GM19240 (cell line): ENCODE data around the gene CHKA.

Source experiments
- DNase-seq: peaks from one replicate; pipeline ENCODE4 v3.0.0; 2011; ENCODE audit warnings: low spot score; ENCODE audit not compliant: insufficient read length

CHKA gene

GRCh38 chr11:68074584-68075352 lies 46.4 kb downstream of the CHKA start:
- DNase-seq = no peak

DNA sequence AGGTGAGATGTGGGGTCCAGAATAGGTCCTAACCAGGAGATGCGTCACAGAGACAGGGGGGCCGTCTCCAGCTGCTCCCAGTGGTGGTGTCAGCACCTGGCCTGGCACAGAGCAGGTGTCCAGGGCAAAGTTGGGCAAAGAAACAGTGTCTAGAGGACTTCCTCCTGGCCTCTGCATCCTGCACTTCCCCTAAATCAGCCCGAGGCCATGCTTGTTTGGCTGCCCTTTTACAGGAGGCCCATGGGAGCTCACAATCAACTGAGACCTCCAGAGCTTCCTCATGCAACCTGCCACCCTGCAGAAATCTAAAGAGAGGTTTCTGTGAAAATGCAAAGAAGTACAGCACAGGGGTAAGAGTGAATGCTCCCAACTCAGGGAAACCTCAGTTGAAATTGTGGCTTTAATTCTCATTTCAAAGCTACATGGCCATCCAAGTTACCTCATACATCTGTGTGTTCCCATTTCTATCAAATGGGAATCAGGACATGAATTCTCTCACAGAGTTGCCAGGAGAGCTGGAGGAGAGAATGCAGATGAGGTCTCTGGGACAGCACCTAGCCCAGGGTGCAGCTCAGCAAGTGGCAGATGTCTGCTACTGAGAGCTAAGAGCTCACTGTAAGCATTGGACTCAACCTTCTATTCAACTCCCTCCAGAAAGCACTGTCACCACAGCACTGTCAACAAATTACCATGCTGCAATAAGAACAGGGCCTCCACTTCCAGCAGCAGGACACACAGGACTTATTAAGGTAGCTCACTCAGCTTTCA lies 49.7 kb downstream of the CHKA start:
- no peak for DNase-seq

GRCh38 chr11:68067991-68068390 lies 53.2 kb downstream of the CHKA start:
- no peak for DNase-seq

GRCh38 chr11:68066742-68067141 lies 54.4 kb downstream of the CHKA start:
- no peak for DNase-seq

DNA sequence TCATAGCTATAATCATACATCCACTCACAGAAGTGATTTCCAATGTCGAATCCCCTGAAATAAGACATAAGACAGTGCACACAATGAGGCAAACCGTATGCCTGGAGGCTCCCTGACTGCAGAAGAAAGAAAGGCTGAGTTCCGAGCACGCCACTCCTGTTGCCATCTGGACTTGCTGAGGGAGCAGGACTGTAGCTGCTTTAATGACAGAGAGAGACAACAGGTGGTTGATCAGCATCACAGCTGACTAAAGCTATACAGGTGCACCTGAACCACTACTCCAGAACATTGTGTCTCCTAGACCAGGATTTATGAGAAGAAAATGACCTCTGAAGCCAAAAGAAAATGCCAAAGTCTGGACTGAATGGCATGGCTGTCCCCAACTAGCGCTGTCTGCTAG lies 55.3 kb downstream of the CHKA start:
- DNase-seq = no peak

- DNase-seq = no peak
Measured at GRCh38 chr11:68064926-68065325, 56.3 kb downstream of the CHKA start.

- DNase-seq = no peak
Measured at GRCh38 chr11:68061508-68061907, 59.7 kb downstream of the CHKA start.

DNA sequence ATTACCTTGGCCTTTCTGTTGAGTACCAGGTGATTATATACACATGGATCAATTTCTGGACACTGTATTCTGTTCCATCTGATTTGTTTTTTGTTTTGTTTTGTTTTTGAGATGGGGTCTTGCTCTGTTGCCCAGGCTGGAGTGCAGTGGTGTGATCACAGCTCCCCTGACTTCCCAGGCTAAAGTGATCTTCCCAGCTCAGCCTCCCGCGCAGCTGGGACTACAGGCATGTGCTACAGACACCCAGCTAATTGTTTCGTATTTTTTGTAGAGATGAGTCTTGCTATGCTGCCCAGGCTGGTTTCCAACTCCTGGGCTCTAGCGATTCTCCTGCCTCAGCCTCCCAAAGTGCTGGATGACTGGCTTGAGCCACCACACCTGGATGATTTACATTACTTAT lies 63.4 kb downstream of the CHKA start:
- no peak for DNase-seq

DNA sequence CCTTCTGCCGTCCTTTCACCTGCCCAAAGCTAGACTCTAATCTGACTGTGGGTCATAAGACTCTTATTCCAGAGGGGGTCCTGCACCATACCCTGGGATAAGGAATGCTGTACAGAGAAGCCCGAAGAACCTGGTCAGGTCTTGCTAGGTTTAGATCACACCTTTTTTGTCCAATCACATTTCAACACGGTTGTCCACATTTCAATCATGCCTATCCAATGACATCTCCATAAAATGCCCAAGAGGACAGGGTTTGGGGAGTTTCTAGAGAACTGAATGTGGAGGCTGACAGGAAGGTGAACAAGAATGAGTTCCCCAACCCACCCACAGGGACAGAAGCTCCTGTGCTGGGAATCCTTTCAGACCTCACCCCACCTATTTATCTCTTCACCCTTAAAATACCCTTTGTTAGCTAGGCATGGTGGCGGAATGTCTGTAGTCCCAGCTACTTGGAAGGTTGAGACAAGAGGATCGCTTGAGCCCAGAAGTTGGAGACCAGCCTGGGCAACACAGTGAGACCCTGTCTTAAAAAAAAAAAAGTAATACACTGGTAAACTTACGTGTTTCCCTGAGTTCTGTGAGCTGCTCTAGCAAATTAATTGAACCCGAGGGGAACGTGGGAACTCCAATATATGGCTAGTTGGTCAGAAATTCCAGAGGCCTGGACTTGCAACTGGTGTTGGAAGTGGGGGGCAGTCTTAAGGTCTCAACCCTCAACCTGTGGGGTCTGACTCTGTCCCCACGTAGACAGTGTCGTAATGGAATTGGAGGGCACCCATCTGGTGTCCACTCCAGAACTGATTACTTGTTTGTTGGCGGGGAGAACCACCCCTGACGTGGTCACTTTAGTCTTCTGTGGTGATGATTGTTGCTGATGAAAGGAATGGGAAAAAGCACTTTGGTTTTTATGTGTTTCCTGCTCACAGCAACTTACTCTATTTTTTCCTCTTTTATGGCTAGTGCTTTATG lies 64.6 kb downstream of the CHKA start:
- no peak for DNase-seq

DNA sequence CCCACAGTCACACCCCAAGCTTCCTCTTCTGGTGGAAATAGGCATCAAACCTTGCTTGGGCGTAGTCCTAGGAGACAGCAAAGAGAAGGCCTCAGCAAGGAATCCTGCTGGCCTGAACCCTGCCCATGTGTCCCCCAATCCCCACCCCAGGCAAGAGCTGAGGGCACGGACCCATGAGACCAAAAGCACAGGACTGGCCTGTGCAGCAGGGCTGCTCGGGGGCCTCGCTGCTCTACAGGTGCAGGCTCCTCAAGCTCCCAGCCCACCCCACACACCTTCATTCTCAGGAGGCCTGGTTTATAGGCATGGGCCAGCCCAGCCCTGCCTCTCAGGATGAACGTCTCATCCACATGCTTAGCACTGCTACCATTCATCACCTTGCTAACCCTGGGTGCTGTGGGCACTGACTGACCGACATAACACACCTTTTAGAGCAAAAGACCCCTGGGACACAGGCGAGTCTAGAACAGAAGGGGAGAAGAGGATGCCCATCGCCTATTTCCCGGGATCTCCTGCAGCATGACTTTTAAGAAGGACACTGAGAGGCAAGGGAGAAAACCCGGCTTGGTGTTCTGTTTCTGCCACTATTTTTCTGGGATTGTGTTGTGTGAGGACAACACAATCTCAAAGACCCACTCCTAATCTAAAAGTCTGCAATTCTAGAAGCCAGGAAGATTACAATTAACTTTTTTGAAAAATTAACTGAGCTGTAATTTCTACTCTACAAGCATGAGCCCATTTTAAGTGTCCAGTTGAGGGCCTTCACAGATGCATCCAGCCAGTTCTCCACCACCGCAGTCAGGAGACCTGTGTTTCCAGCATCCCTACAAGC lies 67.0 kb downstream of the CHKA start:
- DNase-seq = no peak

- no peak for DNase-seq
Measured at GRCh38 chr11:68053117-68053516, 68.1 kb downstream of the CHKA start.

- no peak for DNase-seq
Measured at GRCh38 chr11:68052137-68052873, 68.9 kb downstream of the CHKA start.

DNA sequence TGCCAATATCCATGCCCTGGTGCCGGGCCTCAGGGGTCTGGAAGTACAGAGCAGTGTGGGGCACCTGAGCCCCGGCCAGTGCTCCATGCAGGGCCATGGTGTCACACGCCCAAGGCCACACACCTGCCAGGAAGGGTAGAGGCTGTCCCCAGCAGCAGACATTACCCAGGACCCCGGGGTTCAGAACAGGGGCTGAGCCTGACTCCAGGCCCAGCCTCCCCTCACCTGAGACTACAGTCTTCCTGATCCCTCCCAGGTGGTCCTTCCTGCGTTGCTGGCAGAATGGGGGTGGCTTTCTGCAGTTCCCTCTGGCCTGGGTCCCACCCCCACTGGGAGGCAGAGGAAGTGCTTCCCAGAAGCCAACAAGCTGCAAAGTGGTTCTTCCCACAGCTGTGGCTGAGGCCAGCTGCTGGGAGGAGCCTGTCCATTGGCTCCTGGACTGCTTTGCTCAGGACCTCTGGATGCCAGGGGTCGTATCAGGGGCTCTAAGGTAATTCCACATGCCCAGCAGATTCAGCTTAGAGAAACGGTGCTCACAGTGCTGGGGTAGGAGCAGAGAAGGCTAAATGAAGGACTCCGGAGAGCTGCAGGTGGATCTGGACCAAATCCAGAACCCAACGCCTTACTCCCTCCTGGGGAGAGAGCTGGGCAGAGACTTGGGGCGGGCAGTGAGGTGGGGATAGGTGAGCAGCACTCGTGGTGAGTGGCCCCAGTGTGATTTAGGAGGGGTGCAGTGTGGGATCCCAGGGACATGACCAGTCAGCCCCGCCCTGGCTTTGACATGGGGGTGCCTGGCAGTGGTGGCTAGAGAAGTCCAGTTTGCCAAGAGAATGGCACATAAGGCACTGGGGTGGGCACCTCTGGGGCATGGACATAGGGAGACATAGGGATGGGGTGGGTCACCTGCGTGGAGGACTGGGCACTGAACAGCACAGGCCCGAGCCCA lies 69.7 kb downstream of the CHKA start:
- no peak for DNase-seq

- DNase-seq = no peak
Measured at GRCh38 chr11:68050371-68050841, 70.8 kb downstream of the CHKA start.

- DNase-seq = no peak
Measured at GRCh38 chr11:68049509-68050370, 71.4 kb downstream of the CHKA start.

- DNase-seq = no peak
Measured at GRCh38 chr11:68048681-68049508, 72.3 kb downstream of the CHKA start.
